IPS-15b (cell line): ENCODE measurements around the gene OR52E5.

Experiments used
- H3K27me3 ChIP-seq: one replicate; pipeline ENCODE4 v1.6.1; 2013; ENCODE audit warnings: low read length; ENCODE audit not compliant: control insufficient read depth, insufficient read depth
- H3K36me3 ChIP-seq: one replicate; pipeline ENCODE4 v1.6.1; 2013; ENCODE audit warnings: low read length; ENCODE audit not compliant: control insufficient read depth, insufficient read depth
- H3K4me1 ChIP-seq: one replicate; pipeline ENCODE4 v1.6.1; 2013; ENCODE audit warnings: mild to moderate bottlenecking, low read length; ENCODE audit not compliant: control insufficient read depth, insufficient read depth
- H3K4me3 ChIP-seq: one replicate; pipeline ENCODE4 v1.5.1; 2013; ENCODE audit warnings: low read depth, low read length
- H3K9ac ChIP-seq: one replicate; pipeline ENCODE4 v1.6.1; 2013; ENCODE audit warnings: low read depth, mild to moderate bottlenecking, low read length
- H3K9me3 ChIP-seq: one replicate; pipeline ENCODE4 v1.6.1; 2013; ENCODE audit warnings: mild to moderate bottlenecking, low read length; ENCODE audit not compliant: control insufficient read depth, insufficient read depth

Gene OR52E5

GRCh38 chr11:5937868-5938602, 45.0 kb downstream of the OR52E5 start:
- Histone ChIP-seq H3K36me3 (no peaks in the 10 kb centered on the region), H3K27me3 (no peaks in the 10 kb centered on the region), H3K4me1 (no peaks in the 10 kb centered on the region), H3K4me3 (no peak overlapping the region), H3K9ac (no peak overlapping the region), H3K9me3 (no peaks in the 10 kb centered on the region)

GRCh38 chr11:5938603-5938965, 45.6 kb downstream of the OR52E5 start:
- Histone ChIP-seq H3K9ac (no peak overlapping the region), H3K36me3 (no peaks in the 10 kb centered on the region), H3K27me3 (no peaks in the 10 kb centered on the region), H3K9me3 (no peaks in the 10 kb centered on the region), H3K4me3 (no peak overlapping the region), H3K4me1 (no peaks in the 10 kb centered on the region)

- Histone ChIP-seq H3K36me3 (no peaks in the 10 kb centered on the region), H3K9ac (no peak overlapping the region), H3K9me3 (no peaks in the 10 kb centered on the region), H3K4me3 (no peak overlapping the region), H3K27me3 (no peaks in the 10 kb centered on the region), H3K4me1 (no peaks in the 10 kb centered on the region)
Measured at GRCh38 chr11:5940748-5941147, 47.7 kb downstream of the OR52E5 start.

GRCh38 chr11:5941951-5942350, 48.9 kb downstream of the OR52E5 start, which contains the start of gene OR56A3:
Gene OR56A3 (plus strand): TSS chr11:5942251. CDS start chr11:5947347, 5,096 bp downstream.
- no peaks in the 10 kb centered on the region for H3K36me3 ChIP-seq
- H3K9me3 ChIP-seq, result no peaks in the 10 kb centered on the region
- H3K4me1 ChIP-seq, result no peaks in the 10 kb centered on the region
- H3K27me3 ChIP-seq, result no peaks in the 10 kb centered on the region
- H3K4me3 ChIP-seq, result no peak within 1 kb of the TSS
- no peak within 1 kb of the TSS for H3K9ac ChIP-seq
